Fibroblast of mammary gland (primary cell): ENCODE results near the gene FGFR3.

ENCODE experiments used
- DNase-seq: peaks from one replicate; pipeline ENCODE4 v3.0.0-alpha.2; 2010; ENCODE audit warnings: low read depth
- H3K4me3 ChIP-seq: 2 replicates; pipeline ENCODE4 v1.5.1; 2011; ENCODE audit warnings: low read depth, mild to moderate bottlenecking, low read length, moderate library complexity; ENCODE audit not compliant: control insufficient read depth
- CTCF ChIP-seq: conservative IDR thresholded peaks from 2 replicates; pipeline ENCODE4 v1.5.1; 2011; ENCODE audit warnings: low read depth, low read length, inconsistent platforms; ENCODE audit not compliant: control insufficient read depth, insufficient read depth

FGFR3 gene

GRCh38 chr4:1746265-1746691 lies 46.8 kb upstream of the FGFR3 start:
- no peak overlapping the region for H3K4me3 ChIP-seq
- TF ChIP-seq CTCF = peak; percentile 61
- peak; percentile 56 for DNase-seq

- TF ChIP-seq CTCF = no peak
- DNase-seq = no peak
- H3K4me3 ChIP-seq = no peak overlapping the region
These were observed 46.0 kb upstream of the FGFR3 start for GRCh38 chr4:1746919-1747602.

- H3K4me3 ChIP-seq = no peak overlapping the region
- TF ChIP-seq CTCF = no peak
These were observed 45.5 kb upstream of the FGFR3 start for GRCh38 chr4:1747603-1747967.

GRCh38 chr4:1748465-1748995 lies 44.6 kb upstream of the FGFR3 start:
- no peak overlapping the region for H3K4me3 ChIP-seq
- peak; percentile 56 for TF ChIP-seq CTCF
- DNase-seq = peak; percentile 54

More at GRCh38 chr4:1747603-1747967, 45.5 kb upstream of the FGFR3 start:
- DNase-seq = no peak

GRCh38 chr4:1749370-1749769 lies 43.7 kb upstream of the FGFR3 start:
- no peak for DNase-seq
- TF ChIP-seq CTCF = no peak
- no peak overlapping the region for H3K4me3 ChIP-seq

- no peak for DNase-seq
- TF ChIP-seq CTCF = no peak
- no peak overlapping the region for H3K4me3 ChIP-seq
These were observed 43.3 kb upstream of the FGFR3 start for GRCh38 chr4:1749826-1750225.
